GM20000 (cell line): ENCODE data around the gene DST.

Source experiments
- DNase-seq: peaks from one replicate; pipeline ENCODE4 v3.0.0; 2012; ENCODE audit warnings: low spot score
- CTCF ChIP-seq: IDR thresholded peaks from 2 replicates; pipeline ENCODE4 v1.5.1; 2012; ENCODE audit warnings: mild to moderate bottlenecking, control low read depth; ENCODE audit errors: extremely low read depth, missing control alignments

DST gene

GRCh38 chr6:56541741-56542360 lies 100.8 kb downstream of the DST start:
- DNase-seq, result no peak
- TF ChIP-seq CTCF, result no peak

DNA sequence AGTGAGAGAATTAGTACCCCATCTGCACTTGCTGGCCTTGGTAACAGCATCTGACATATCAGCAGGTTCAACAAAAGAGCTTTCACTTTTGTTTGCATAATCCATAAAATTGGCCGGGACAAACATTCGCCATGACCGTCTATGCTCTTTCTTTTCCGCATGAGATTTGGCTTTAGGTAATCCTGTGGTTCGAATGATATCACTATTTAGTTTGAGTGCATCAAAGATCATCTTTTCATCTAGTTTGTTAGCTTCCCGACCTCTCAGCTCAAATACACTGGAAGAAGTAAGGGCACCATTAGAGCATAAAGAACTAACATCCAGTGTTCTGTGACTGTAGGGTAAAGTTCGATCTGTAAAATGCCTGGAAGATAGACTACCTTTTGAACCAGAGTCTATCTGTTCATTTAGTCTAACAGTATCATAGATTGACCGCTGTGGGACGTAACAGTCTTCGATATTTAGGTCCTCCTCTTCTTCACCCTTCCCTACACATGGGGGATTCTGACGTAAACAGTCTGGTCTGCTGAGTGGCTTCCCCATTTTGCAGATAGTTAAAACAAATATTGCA lies 101.6 kb downstream of the DST start:
- no peak for TF ChIP-seq CTCF
- no peak for DNase-seq

GRCh38 chr6:56540232-56541029 lies 102.3 kb downstream of the DST start:
- no peak for TF ChIP-seq CTCF
- DNase-seq, result no peak

DNA sequence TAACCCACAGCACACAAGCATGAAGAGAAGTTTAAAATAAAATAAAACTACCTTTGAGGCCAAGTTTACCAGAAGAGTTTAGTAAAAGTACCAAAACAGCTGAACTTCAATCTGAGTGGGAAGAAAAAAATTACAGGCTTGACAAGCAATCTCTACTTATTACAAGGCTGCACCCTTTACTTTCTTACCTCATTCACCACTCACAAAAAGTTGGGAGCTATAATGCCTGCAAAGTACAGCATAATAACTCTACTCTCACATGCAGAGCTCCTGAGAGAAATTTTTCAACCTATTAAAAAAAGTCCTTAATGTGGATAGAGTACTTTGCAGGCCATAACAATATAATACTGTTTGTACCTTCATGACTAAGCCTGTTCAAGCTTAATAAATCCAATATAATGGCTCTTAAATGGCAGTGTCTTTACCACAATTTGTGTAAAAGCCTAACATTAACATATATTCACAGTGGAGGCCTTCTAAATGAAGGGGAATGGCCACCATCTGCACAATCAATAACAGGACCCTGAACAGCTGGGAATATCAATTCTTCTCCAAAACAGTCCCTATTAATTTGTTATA lies 103.1 kb downstream of the DST start:
- TF ChIP-seq CTCF, result no peak
- no peak for DNase-seq

- no peak for DNase-seq
- no peak for TF ChIP-seq CTCF
Measured at GRCh38 chr6:56538851-56539250, 103.8 kb downstream of the DST start.

GRCh38 chr6:56537223-56537770 lies 105.4 kb downstream of the DST start:
- DNase-seq, result no peak
- no peak for TF ChIP-seq CTCF

DNA sequence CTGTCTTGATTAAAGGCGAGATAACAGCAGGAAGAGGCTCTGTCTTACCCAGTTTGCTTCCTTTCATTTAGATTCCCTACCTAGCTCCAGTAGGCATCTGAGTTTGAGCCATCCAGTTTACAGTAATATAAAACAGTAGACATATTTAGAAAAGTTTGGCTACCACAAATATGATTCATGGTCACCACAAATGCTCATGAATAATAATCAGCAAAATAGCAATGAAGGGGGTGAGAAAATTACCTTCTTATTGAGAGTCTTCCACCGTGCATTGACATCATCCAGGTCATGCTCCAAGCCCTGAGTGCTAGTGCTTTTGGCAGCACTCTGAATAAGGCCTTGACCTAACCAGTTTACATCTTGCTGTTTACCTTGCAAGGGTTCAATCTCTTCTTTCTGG lies 106.2 kb downstream of the DST start:
- no peak for TF ChIP-seq CTCF
- DNase-seq, result no peak
